HCT116 (cell line): ENCODE measurements around the gene ALDH6A1.

Experiments used
- TF ChIP-seq, protein P1 (sequence below), 3 experiments: fragments of 200-600 bp in 1 of 3; sonication (generic) in 1 of 3; IDR thresholded peaks in 2 of 3; conservative IDR thresholded peaks in 1 of 3; 2 replicates each; pipeline ENCODE4 v1.5.1; 2012 to 2017; ENCODE audit warnings: low read depth in 2 of 3, low read length in 2 of 3, antibody characterized with exemption in 1 of 3, borderline replicate concordance in 1 of 3, control low read depth in 1 of 3, mild to moderate bottlenecking in 1 of 3, mixed read lengths in 1 of 3, mixed run types in 1 of 3, moderate library complexity in 1 of 3; ENCODE audit not compliant: insufficient read depth in 1 of 3
- TF ChIP-seq, protein P2 (sequence below): IDR thresholded peaks from 2 replicates; pipeline ENCODE4 v1.6.1; 2012; ENCODE audit warnings: low read depth

DNA sequence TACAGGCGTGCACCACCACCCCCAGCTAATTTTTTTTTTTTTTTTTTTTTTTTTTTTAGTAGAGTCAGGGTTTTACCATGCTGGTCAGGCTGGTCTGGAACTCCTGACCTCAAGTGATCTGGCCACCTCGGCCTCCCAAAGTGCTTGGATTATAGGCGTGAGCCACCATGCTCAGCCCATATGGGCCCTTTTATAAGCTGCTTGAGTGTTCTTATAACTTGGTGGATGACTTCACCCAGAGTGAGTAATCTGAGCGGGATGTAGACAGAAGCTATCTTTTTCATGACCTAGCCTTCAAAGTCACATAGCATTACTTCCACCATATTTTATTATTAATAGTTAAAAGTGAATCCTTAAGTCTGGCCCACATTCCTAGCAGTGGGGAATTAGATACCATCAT, 48.7 kb downstream of the ALDH6A1 start:
- TF ChIP-seq, protein P1, sequence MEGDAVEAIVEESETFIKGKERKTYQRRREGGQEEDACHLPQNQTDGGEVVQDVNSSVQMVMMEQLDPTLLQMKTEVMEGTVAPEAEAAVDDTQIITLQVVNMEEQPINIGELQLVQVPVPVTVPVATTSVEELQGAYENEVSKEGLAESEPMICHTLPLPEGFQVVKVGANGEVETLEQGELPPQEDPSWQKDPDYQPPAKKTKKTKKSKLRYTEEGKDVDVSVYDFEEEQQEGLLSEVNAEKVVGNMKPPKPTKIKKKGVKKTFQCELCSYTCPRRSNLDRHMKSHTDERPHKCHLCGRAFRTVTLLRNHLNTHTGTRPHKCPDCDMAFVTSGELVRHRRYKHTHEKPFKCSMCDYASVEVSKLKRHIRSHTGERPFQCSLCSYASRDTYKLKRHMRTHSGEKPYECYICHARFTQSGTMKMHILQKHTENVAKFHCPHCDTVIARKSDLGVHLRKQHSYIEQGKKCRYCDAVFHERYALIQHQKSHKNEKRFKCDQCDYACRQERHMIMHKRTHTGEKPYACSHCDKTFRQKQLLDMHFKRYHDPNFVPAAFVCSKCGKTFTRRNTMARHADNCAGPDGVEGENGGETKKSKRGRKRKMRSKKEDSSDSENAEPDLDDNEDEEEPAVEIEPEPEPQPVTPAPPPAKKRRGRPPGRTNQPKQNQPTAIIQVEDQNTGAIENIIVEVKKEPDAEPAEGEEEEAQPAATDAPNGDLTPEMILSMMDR (IDR thresholded peaks at IDR 0.05 in 2 of 3, conservative IDR thresholded peaks at IDR 0.05 in 1 of 3; ENCODE audit: borderline replicate concordance in 1 of 3, insufficient read depth in 1 of 3, low read depth in 2 of 3, low read length in 2 of 3), result no peak
- TF ChIP-seq, protein P2, sequence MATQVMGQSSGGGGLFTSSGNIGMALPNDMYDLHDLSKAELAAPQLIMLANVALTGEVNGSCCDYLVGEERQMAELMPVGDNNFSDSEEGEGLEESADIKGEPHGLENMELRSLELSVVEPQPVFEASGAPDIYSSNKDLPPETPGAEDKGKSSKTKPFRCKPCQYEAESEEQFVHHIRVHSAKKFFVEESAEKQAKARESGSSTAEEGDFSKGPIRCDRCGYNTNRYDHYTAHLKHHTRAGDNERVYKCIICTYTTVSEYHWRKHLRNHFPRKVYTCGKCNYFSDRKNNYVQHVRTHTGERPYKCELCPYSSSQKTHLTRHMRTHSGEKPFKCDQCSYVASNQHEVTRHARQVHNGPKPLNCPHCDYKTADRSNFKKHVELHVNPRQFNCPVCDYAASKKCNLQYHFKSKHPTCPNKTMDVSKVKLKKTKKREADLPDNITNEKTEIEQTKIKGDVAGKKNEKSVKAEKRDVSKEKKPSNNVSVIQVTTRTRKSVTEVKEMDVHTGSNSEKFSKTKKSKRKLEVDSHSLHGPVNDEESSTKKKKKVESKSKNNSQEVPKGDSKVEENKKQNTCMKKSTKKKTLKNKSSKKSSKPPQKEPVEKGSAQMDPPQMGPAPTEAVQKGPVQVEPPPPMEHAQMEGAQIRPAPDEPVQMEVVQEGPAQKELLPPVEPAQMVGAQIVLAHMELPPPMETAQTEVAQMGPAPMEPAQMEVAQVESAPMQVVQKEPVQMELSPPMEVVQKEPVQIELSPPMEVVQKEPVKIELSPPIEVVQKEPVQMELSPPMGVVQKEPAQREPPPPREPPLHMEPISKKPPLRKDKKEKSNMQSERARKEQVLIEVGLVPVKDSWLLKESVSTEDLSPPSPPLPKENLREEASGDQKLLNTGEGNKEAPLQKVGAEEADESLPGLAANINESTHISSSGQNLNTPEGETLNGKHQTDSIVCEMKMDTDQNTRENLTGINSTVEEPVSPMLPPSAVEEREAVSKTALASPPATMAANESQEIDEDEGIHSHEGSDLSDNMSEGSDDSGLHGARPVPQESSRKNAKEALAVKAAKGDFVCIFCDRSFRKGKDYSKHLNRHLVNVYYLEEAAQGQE, result no peak
